Neural cell (in vitro differentiated cells): ENCODE measurements around the gene CKAP5.

ENCODE experiments used
- EZH2 ChIP-seq: fragments of 200-600, 300-800 bp; shearing (Covaris generic), sonication (generic); IDR thresholded peaks from 2 replicates; pipeline ENCODE4 v1.6.1; 2014; ENCODE audit warnings: antibody characterized with exemption, low read length, borderline replicate concordance, mild to moderate bottlenecking; ENCODE audit not compliant: insufficient read depth, poor library complexity, severe bottlenecking
- TF ChIP-seq, protein P1 (sequence below): fragments of 450-650 bp; IDR thresholded peaks from 2 replicates; pipeline ENCODE4 v1.5.1; 2014; ENCODE audit warnings: antibody characterized with exemption, mild to moderate bottlenecking, moderate library complexity; ENCODE audit not compliant: poor library complexity, severe bottlenecking

DNA sequence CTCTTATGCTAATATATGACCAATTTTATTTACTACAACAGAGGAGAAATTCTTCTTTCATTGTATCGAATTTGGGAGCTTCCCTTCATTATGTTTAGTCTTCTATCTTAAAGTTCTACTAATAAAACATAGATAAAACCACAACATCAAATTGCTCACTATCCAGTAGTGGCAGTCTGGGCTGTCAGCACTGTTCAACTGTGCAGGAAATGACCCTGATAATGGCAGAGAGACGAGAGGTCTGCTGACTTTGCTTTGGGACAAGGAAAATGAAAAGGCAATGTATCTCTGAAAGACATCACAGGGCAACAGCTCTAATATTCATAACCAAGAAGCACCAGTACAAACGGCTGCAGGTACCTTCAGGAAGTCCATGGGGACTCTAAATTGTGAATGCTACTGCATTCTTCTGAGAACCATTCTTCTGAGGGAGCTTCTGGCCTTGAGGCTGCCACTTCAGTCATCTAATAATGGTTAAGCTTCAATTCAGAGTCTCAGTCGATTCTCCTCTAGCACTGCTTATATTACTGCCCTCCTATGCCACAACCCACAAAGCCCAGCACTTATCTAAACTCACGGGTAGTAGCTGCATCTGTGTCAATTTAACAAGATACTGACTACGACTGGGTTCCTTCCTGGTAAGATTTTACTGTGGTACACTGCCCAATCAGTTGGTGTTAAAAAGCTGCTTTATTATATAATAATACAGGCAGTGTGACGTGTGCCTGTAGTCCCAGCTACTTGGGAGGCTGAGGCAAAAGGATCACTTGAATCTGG is 44.2 kb downstream of the CKAP5 start:
- TF ChIP-seq EZH2 = no peak
- TF ChIP-seq, protein P1, sequence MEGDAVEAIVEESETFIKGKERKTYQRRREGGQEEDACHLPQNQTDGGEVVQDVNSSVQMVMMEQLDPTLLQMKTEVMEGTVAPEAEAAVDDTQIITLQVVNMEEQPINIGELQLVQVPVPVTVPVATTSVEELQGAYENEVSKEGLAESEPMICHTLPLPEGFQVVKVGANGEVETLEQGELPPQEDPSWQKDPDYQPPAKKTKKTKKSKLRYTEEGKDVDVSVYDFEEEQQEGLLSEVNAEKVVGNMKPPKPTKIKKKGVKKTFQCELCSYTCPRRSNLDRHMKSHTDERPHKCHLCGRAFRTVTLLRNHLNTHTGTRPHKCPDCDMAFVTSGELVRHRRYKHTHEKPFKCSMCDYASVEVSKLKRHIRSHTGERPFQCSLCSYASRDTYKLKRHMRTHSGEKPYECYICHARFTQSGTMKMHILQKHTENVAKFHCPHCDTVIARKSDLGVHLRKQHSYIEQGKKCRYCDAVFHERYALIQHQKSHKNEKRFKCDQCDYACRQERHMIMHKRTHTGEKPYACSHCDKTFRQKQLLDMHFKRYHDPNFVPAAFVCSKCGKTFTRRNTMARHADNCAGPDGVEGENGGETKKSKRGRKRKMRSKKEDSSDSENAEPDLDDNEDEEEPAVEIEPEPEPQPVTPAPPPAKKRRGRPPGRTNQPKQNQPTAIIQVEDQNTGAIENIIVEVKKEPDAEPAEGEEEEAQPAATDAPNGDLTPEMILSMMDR = no peak
